IPS-18c (cell line): ENCODE results near the gene LIX1.
"Not testable (repeated sequence)": the region's sequence is repeated elsewhere in the genome, so short reads cannot be mapped to it uniquely, and the experiment has no call there.

Experiments
- H3K4me3 ChIP-seq: 2 replicates; pipeline ENCODE4 v1.7.0; 2013; ENCODE audit warnings: low read depth, mild to moderate bottlenecking, low read length, moderate library complexity; ENCODE audit not compliant: insufficient read depth
- H3K9me3 ChIP-seq: one replicate; pipeline ENCODE4 v1.6.1; 2013; ENCODE audit warnings: mild to moderate bottlenecking, low read length, moderate library complexity; ENCODE audit not compliant: control insufficient read depth, insufficient read depth

Gene LIX1

GRCh38 chr5:97094579-97095317 is 47.7 kb downstream of the LIX1 start:
- no peak overlapping the region for H3K4me3 ChIP-seq
- no peaks in the 10 kb centered on the region for H3K9me3 ChIP-seq

DNA sequence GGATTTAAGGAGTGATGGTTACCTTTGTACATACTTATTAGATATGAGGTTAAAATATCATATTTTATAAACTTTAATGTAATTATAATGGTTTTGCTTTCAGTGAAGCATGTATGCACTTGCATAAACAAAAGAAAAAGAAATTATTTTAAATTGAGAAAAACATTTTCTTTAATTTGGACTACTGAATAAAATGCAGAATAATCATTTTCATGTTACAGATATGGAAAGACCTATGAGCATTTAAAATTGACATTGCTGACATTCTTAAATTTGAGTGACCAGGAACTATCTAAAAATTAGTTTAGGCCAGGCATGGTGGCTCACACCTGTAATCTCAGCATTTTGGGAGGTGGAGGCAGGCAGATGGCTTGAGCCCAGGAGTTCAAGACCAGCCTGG is 49.2 kb downstream of the LIX1 start:
- H3K9me3 ChIP-seq: no peaks in the 10 kb centered on the region

GRCh38 chr5:97090944-97091343 is 51.5 kb downstream of the LIX1 start:
- Histone ChIP-seq H3K4me3 (no peak overlapping the region), H3K9me3 (peaks cover 2% of the 10 kb centered on the region)

More for the DNA sequence above, 49.2 kb downstream of the LIX1 start:
- no peak overlapping the region for H3K4me3 ChIP-seq

DNA sequence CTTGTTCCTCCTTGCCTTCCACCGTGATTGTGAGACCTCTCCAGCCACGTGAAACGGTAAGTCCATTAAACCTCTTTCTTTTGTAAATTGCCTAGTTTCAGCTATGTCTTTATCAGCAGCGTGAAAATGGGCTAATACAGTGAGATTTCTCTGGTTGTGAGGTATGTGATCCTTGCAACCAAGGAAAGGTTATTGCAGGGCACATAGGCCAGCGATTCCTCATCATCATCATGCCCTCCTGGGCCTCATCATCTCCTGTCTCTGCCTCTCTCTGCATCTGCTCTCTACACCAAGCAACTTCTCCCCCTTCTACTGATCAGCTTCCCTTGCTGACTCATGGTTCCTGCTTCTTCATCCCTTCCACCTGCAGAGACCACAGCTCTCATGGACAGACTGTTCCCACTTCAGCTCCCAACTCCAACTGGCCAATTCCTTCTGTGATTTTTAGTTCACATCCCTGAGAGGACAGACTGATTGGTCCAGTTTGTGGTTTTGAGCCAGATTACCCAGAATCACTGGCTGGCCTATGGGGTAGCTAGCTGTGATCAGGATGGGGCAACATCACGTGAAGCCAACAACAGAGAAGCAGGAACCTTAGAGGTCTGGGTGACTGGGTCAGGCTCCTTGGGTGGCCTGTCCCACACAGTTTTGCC is 53.1 kb downstream of the LIX1 start:
- Histone ChIP-seq H3K4me3 (no peak overlapping the region), H3K9me3 (peaks cover 5% of the 10 kb centered on the region)

DNA sequence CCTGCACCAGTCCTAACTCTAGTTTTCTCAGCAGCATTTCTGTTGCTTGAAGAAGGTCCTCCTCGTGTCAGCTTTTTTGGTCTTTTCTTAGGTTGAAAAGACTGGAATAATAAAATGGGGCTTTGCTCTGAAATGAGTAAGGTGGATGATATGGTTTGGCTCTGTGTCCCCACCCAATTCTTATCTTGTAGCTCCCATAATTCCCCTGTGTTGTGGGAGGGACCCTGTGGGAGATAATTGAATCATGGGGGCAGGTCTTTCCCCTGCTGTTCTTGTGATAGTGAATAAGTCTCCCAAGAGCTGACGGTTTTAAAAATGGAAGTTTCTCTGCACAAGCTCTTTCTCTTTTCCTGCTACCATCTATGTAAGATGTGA is 53.6 kb downstream of the LIX1 start:
- Histone ChIP-seq H3K4me3 (no peak overlapping the region), H3K9me3 (peaks cover 5% of the 10 kb centered on the region)

GRCh38 chr5:97087138-97087537 is 55.3 kb downstream of the LIX1 start:
- peaks cover 5% of the 10 kb centered on the region for H3K9me3 ChIP-seq
- no peak overlapping the region for H3K4me3 ChIP-seq

GRCh38 chr5:97085459-97086181 is 56.8 kb downstream of the LIX1 start:
- Histone ChIP-seq H3K9me3 (peaks cover 5% of the 10 kb centered on the region), H3K4me3 (no peak overlapping the region)

GRCh38 chr5:97084782-97085458 is 57.5 kb downstream of the LIX1 start:
- not testable (repeated sequence) for H3K9me3 ChIP-seq, H3K4me3 ChIP-seq

DNA sequence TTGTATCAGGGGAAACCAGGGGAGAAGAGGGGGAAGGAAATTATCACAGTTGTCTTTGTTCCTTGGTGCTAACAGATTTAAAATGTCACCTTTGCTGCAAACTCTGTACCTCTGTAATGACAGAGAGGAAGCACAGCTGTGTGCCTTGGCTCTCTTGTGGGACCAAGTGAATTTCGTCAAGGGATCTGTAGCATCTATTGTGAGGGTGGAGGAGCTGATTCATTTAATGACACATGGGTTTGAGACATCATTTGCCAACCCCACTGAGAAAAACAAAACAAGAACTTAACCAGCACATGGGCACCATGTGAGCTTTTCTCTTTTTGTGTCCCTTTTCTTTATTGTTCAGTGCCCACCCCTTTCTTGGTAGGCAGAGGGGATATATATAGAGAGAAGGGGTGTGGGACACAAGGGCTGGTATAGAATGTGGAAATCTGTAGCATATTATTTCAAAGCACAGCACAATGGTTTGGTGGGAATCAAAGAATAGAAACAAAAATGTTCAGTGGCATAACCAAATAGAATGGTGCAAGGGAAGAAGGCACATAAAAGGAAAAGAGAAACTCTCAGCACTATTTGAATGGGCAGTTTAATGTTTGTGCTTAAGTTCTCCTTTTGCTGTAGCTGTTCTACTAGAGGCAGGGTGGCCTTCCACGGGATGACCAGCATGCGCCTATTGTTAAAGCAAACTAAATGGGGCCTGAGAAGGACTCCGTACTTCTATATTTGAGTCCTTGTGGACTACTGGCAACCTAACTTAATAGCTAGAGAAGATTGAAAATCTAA is 63.3 kb downstream of the LIX1 start:
- Histone ChIP-seq H3K9me3 (no peaks in the 10 kb centered on the region), H3K4me3 (no peak overlapping the region)

DNA sequence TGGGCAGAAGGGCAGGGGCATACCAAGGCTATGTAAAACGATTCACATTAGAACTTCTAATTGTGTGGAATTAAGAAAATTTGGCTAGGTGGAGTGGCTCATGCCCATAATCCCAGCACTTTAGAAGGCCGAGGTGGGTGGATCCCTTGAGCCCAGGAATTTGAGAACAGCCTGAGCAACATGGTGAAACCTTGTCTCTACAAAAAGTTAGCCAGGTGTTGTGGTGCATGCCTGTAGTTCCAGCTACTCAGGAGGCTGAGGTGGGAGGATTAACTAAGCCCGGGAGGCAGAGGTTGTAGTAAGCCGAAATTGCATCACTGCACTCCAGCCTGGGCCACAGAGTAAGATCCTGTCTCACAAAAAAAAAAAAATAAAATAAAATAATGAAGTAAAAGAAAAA is 65.2 kb downstream of the LIX1 start:
- H3K9me3 ChIP-seq: no peaks in the 10 kb centered on the region
- no peak overlapping the region for H3K4me3 ChIP-seq

DNA sequence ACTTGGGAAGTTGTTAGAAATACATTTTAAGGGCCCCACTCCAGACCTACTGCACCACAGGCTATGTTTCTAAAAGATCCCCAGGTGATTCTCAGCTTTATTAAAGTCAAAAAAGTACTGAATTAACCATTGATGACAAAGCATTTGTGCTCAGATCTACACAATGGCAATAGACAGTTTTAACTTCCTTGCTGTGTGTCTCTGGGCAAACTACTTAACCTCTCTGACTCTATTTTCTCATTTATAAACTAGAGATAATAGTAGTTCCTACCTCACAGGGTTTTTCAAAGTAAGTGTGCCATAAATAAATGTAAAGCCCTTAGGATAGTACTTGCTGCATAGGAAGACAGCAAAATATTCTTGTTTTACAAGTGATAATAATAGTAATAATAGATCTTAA is 66.3 kb downstream of the LIX1 start:
- Histone ChIP-seq H3K9me3 (no peaks in the 10 kb centered on the region), H3K4me3 (no peak overlapping the region)

DNA sequence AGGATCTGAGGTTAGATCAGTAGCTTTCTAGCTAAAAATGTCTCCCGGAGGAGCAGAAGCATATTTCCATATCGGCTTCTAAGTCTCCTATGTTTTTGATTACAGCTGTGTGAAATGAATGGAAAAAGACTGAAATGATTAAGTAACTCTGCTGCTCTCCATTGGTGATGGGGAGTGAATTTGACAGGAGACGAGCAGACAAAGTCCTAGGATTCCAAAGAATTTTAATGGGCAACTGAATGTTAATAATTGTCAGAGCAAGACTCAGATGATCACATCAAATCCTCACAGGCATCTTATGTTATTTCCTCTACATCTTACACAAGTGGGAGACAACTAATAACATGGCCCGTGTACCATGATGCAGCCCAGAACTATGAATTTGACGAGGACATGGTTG is 66.8 kb downstream of the LIX1 start:
- Histone ChIP-seq H3K9me3 (no peaks in the 10 kb centered on the region), H3K4me3 (no peak overlapping the region)

DNA sequence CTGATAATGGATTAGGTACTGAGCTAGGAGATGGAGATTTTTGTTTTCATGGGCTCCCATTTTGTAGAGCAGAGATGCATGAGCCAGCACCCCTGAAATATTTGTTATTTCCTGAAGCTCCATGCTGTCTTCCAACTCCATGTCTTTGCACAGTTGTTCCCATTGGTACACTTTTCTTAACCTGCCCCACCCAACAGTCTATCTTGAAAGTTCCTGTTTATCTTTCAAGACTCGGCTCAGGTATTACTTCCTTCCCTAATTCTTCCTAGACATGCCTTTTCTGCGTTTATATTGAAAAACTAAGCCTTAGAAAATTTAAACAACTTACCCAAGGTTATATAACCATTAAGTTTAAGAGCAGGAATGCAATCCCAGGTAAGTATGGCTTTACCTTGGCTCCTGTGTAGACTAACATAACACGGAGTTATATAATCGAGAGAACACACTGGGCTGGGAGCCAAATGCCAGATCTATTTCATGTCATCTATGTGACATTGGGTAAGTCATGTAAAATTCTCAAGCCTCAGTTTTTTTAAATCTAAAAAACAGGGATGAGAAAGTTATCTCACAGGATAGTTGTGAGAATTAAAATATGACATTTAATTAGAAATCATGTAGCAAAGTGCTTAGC is 67.4 kb downstream of the LIX1 start:
- no peaks in the 10 kb centered on the region for H3K9me3 ChIP-seq
- H3K4me3 ChIP-seq: no peak overlapping the region

DNA sequence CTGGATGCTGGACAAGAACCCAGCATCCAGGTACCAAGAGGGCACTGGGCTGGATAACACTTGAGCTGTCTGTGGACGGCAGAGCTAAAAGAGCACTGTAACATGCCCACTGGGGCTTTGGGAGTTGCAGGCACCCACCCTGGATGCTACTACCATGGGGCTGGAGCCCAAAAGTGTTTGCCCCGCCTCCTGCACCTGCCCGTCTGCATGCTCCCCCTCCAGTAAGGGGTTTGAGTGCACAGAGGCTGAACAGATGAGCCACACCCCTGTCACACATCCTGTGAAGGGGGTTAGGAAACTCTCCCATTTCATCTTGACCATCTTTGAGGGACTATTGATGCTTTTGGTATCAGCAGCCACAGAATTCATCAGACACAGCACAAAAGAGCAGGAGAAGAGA is 69.0 kb downstream of the LIX1 start:
- no peaks in the 10 kb centered on the region for H3K9me3 ChIP-seq
- no peak overlapping the region for H3K4me3 ChIP-seq

DNA sequence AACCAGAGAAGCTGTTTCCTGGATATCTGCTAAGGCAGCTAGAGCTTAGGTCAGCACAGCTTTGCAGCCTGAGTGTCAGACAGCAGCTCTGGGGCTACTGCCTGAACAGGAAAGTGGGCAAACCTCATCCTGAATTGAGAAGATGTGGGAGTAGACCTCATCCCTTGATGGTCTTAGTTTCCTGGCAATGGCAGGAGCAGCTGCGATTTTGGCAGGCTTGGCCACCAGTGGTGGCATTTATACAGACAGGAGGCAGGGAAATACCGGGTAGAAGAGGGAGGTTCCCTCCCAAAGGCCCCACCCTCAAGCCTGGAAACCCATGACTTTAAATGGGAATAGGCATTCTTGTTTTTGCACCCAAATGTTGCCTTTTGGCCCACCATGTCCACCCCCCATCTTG is 69.7 kb downstream of the LIX1 start:
- H3K4me3 ChIP-seq: no peak overlapping the region
- no peaks in the 10 kb centered on the region for H3K9me3 ChIP-seq

GRCh38 chr5:97071993-97072392 is 70.4 kb downstream of the LIX1 start:
- no peak overlapping the region for H3K4me3 ChIP-seq
- H3K9me3 ChIP-seq: no peaks in the 10 kb centered on the region

DNA sequence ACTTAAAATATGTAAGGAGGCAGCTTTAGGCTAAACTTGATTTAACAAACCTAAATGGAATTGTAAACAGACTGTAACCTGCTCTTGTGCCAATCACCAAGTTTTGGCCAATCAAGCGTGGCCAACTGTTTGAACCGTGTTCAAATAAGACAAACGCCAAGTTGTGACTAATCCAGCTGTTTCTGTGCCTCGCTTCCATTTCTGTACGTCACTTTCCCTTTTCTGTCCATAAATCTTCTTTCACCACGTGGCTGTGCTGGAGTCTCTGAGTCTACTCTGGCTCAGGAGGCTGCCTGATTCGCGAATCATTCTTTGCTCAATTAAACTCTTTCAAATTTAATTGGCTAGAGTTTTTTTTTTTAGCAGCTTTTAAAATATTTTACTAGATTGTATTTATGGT is 71.3 kb downstream of the LIX1 start:
- H3K9me3 ChIP-seq: no peaks in the 10 kb centered on the region
- H3K4me3 ChIP-seq: no peak overlapping the region
